ENCODE results near the gene LPAR3. TPM values are rescaled to one million over a fixed set of nuclear protein-coding genes. Genes with fewer than 3 reads are reported as not detected.

LPAR3 gene
- total and polyA plus RNA-seq, 3 experiments from 2014 or later: 0.85 to 1.5 (median 1.1) TPM

GRCh38 chr1:84785271-84786036 lies 107.6 kb downstream of the LPAR3 start:
- H3K4me3 ChIP-seq (ENCODE audit: low read length): no peak overlapping the region
- H3K9me3 ChIP-seq (ENCODE audit: low read length): no peaks in the 10 kb centered on the region
- Mint-ChIP-seq H3K4me1 (peaks cover 9 to 11% (median 10%) of the 10 kb centered on the region in 3 donors), H3K27ac (peak overlapping the region in 1 of 8 donors; percentile 51), H3K27me3 (peaks cover 6 to 7% of the 10 kb centered on the region in 2 donors), H3K9me3 (peaks cover 0 to 5% (median 0%) of the 10 kb centered on the region in 5 donors), H3K4me3 (no peak overlapping the region), H3K36me3 (peaks cover 0 to 4% (median 0%) of the 10 kb centered on the region in 3 donors)
- H3K4me1 ChIP-seq (ENCODE audit: insufficient read depth, low read length): peaks cover 11% of the 10 kb centered on the region
- DNase-seq: no peak
- CTCF ChIA-PET: no interaction called here
- no peaks in the 10 kb centered on the region for H3K36me3 ChIP-seq (ENCODE audit: insufficient read depth, low read length)
- POLR2A ChIA-PET: no interaction called here
- H3K27me3 ChIP-seq (ENCODE audit: insufficient read depth, low read length, poor library complexity, severe bottlenecking): no peaks in the 10 kb centered on the region
- no peak overlapping the region for H3K27ac ChIP-seq (ENCODE audit: low read depth, low read length)

- Histone ChIP-seq H3K27ac (ENCODE audit: low read depth, low read length) (no peak overlapping the region), H3K27me3 (ENCODE audit: insufficient read depth, low read length, poor library complexity, severe bottlenecking) (no peaks in the 10 kb centered on the region), H3K4me1 (ENCODE audit: insufficient read depth, low read length) (peaks cover 22% of the 10 kb centered on the region), H3K36me3 (ENCODE audit: insufficient read depth, low read length) (no peaks in the 10 kb centered on the region), H3K4me3 (ENCODE audit: low read length) (no peak overlapping the region), H3K9me3 (ENCODE audit: low read length) (no peaks in the 10 kb centered on the region)
- Mint-ChIP-seq H3K27me3 (no peaks in the 10 kb centered on the region), H3K27ac (no peak overlapping the region), H3K9me3 (peaks cover 0 to 3% (median 0%) of the 10 kb centered on the region in 5 donors), H3K4me3 (peak overlapping the region in 3 of 7 donors; percentile 79 to 92 (median 84)), H3K4me1 (peaks cover 18 to 25% (median 22%) of the 10 kb centered on the region in 3 donors), H3K36me3 (peaks cover 0 to 4% (median 0%) of the 10 kb centered on the region in 3 donors)
- DNase-seq: no peak
- POLR2A ChIA-PET: no interaction called here
- CTCF ChIA-PET: interaction anchor here (0.7 to 2.0 kb wide), 18 partner anchors 9 to 694 kb away, joined by 3 to 14 read pairs (median 4); no protein-coding TSS in a partner anchor
Measured at GRCh38 chr1:84782881-84783280, 110.1 kb downstream of the LPAR3 start.

GRCh38 chr1:84781946-84782771 lies 110.8 kb downstream of the LPAR3 start:
- Mint-ChIP-seq H3K36me3 (no peaks in the 10 kb centered on the region), H3K4me3 (peak overlapping the region; percentile 31 to 92 (median 79)), H3K4me1 (peaks cover 18 to 25% (median 22%) of the 10 kb centered on the region in 3 donors), H3K9me3 (no peaks in the 10 kb centered on the region), H3K27ac (peak overlapping the region in 2 of 8 donors; percentile 20 to 58), H3K27me3 (no peaks in the 10 kb centered on the region)
- H3K4me3 ChIP-seq (ENCODE audit: low read length): peak overlapping the region; percentile 31
- DNase-seq: peak; percentile 59 to 83 (median 70)
- peaks cover 22% of the 10 kb centered on the region for H3K4me1 ChIP-seq (ENCODE audit: insufficient read depth, low read length)
- H3K27me3 ChIP-seq (ENCODE audit: insufficient read depth, low read length, poor library complexity, severe bottlenecking): no peaks in the 10 kb centered on the region
- CTCF ChIA-PET: interaction anchor here (0.7 to 2.0 kb wide), 25 partner anchors 8 to 693 kb away, joined by 3 to 14 read pairs (median 4); no protein-coding TSS in a partner anchor
- H3K9me3 ChIP-seq (ENCODE audit: low read length): no peaks in the 10 kb centered on the region
- POLR2A ChIA-PET: interaction anchor here (0.6 kb wide), 1 partner anchor 533 kb away, joined by 4 read pairs; no protein-coding TSS in a partner anchor
- no peaks in the 10 kb centered on the region for H3K36me3 ChIP-seq (ENCODE audit: insufficient read depth, low read length)
- H3K27ac ChIP-seq (ENCODE audit: low read depth, low read length): no peak overlapping the region

- peak in 2 of 5 donors; percentile 20 to 47 for DNase-seq
- Mint-ChIP-seq H3K27me3 (no peaks in the 10 kb centered on the region), H3K4me1 (peaks cover 18 to 25% (median 22%) of the 10 kb centered on the region in 3 donors), H3K36me3 (no peaks in the 10 kb centered on the region), H3K4me3 (peak overlapping the region in 4 of 7 donors; percentile 48 to 73 (median 64)), H3K27ac (peak overlapping the region in 4 of 8 donors; percentile 51 to 63 (median 56)), H3K9me3 (no peaks in the 10 kb centered on the region)
- no peaks in the 10 kb centered on the region for H3K9me3 ChIP-seq (ENCODE audit: low read length)
- ChIA-PET CTCF (interaction anchor here (0.7 to 1.5 kb wide), 4 partner anchors 11 to 338 kb away, joined by 3 to 5 read pairs (median 3); no protein-coding TSS in a partner anchor), POLR2A (interaction anchor here (0.6 kb wide), 1 partner anchor 346 kb away, joined by 9 read pairs; no protein-coding TSS in a partner anchor)
- H3K36me3 ChIP-seq (ENCODE audit: insufficient read depth, low read length): no peaks in the 10 kb centered on the region
- no peak overlapping the region for H3K27ac ChIP-seq (ENCODE audit: low read depth, low read length)
- no peak overlapping the region for H3K4me3 ChIP-seq (ENCODE audit: low read length)
- H3K27me3 ChIP-seq (ENCODE audit: insufficient read depth, low read length, poor library complexity, severe bottlenecking): no peaks in the 10 kb centered on the region
- H3K4me1 ChIP-seq (ENCODE audit: insufficient read depth, low read length): peaks cover 22% of the 10 kb centered on the region
Measured at GRCh38 chr1:84780000-84780716, 112.8 kb downstream of the LPAR3 start.

- no peak overlapping the region for H3K27ac ChIP-seq (ENCODE audit: low read depth, low read length)
- Mint-ChIP-seq H3K27ac (no peak overlapping the region), H3K9me3 (no peaks in the 10 kb centered on the region), H3K4me3 (no peak overlapping the region), H3K36me3 (no peaks in the 10 kb centered on the region), H3K27me3 (no peaks in the 10 kb centered on the region), H3K4me1 (peaks cover 12 to 18% (median 15%) of the 10 kb centered on the region in 3 donors)
- no peak overlapping the region for H3K4me3 ChIP-seq (ENCODE audit: low read length)
- POLR2A ChIA-PET: no interaction called here
- H3K4me1 ChIP-seq (ENCODE audit: insufficient read depth, low read length): peaks cover 14% of the 10 kb centered on the region
- H3K36me3 ChIP-seq (ENCODE audit: insufficient read depth, low read length): no peaks in the 10 kb centered on the region
- H3K9me3 ChIP-seq (ENCODE audit: low read length): no peaks in the 10 kb centered on the region
- DNase-seq: no peak
- CTCF ChIA-PET: interaction anchor here (1.0 kb wide), 1 partner anchor 94 kb away, joined by 3 read pairs; no protein-coding TSS in a partner anchor
- no peaks in the 10 kb centered on the region for H3K27me3 ChIP-seq (ENCODE audit: insufficient read depth, low read length, poor library complexity, severe bottlenecking)
Measured at GRCh38 chr1:84776639-84777038, 116.4 kb downstream of the LPAR3 start.

- no peaks in the 10 kb centered on the region for H3K36me3 Mint-ChIP-seq
- DNase-seq: no peak
- H3K4me3 Mint-ChIP-seq: no peak overlapping the region
- Histone ChIP-seq H3K27me3 (ENCODE audit: insufficient read depth, low read length, poor library complexity, severe bottlenecking) (no peaks in the 10 kb centered on the region), H3K4me3 (ENCODE audit: low read length) (no peak overlapping the region), H3K4me1 (ENCODE audit: insufficient read depth, low read length) (peaks cover 11% of the 10 kb centered on the region), H3K36me3 (ENCODE audit: insufficient read depth, low read length) (no peaks in the 10 kb centered on the region), H3K9me3 (ENCODE audit: low read length) (no peaks in the 10 kb centered on the region), H3K27ac (ENCODE audit: low read depth, low read length) (no peak overlapping the region)
- H3K27me3 Mint-ChIP-seq: peaks cover 0 to 6% of the 10 kb centered on the region in 2 donors
- POLR2A ChIA-PET: no interaction called here
- H3K27ac Mint-ChIP-seq: no peak overlapping the region
- CTCF ChIA-PET: interaction anchor here (1.0 kb wide), 1 partner anchor 95 kb away, joined by 3 read pairs; no protein-coding TSS in a partner anchor
- no peaks in the 10 kb centered on the region for H3K9me3 Mint-ChIP-seq
- H3K4me1 Mint-ChIP-seq: peaks cover 10 to 16% (median 12%) of the 10 kb centered on the region in 3 donors
Measured at GRCh38 chr1:84775535-84775920, 117.5 kb downstream of the LPAR3 start.

GRCh38 chr1:84774669-84775534 lies 118.1 kb downstream of the LPAR3 start:
- peak overlapping the region in 1 of 8 donors; percentile 18 for H3K27ac Mint-ChIP-seq
- H3K27ac ChIP-seq (ENCODE audit: low read depth, low read length): no peak overlapping the region
- no peaks in the 10 kb centered on the region for H3K9me3 ChIP-seq (ENCODE audit: low read length)
- peaks cover under 1 to 11% of the 10 kb centered on the region in 2 donors for H3K27me3 Mint-ChIP-seq
- peaks cover 4 to 10% (median 6%) of the 10 kb centered on the region in 3 donors for H3K4me1 Mint-ChIP-seq
- no peak overlapping the region for H3K4me3 Mint-ChIP-seq
- H3K9me3 Mint-ChIP-seq: no peaks in the 10 kb centered on the region
- no peak for DNase-seq
- H3K4me1 ChIP-seq (ENCODE audit: insufficient read depth, low read length): peaks cover 5% of the 10 kb centered on the region
- no peaks in the 10 kb centered on the region for H3K36me3 ChIP-seq (ENCODE audit: insufficient read depth, low read length)
- POLR2A ChIA-PET: no interaction called here
- no peaks in the 10 kb centered on the region for H3K27me3 ChIP-seq (ENCODE audit: insufficient read depth, low read length, poor library complexity, severe bottlenecking)
- H3K36me3 Mint-ChIP-seq: no peaks in the 10 kb centered on the region
- CTCF ChIA-PET: interaction anchor here (1.1 kb wide), 2 partner anchors 7 to 632 kb away, joined by 4 to 6 read pairs; no protein-coding TSS in a partner anchor
- H3K4me3 ChIP-seq (ENCODE audit: low read length): no peak overlapping the region
